ENCODE results near the gene TIMP2.

The TIMP2 gene

DNA sequence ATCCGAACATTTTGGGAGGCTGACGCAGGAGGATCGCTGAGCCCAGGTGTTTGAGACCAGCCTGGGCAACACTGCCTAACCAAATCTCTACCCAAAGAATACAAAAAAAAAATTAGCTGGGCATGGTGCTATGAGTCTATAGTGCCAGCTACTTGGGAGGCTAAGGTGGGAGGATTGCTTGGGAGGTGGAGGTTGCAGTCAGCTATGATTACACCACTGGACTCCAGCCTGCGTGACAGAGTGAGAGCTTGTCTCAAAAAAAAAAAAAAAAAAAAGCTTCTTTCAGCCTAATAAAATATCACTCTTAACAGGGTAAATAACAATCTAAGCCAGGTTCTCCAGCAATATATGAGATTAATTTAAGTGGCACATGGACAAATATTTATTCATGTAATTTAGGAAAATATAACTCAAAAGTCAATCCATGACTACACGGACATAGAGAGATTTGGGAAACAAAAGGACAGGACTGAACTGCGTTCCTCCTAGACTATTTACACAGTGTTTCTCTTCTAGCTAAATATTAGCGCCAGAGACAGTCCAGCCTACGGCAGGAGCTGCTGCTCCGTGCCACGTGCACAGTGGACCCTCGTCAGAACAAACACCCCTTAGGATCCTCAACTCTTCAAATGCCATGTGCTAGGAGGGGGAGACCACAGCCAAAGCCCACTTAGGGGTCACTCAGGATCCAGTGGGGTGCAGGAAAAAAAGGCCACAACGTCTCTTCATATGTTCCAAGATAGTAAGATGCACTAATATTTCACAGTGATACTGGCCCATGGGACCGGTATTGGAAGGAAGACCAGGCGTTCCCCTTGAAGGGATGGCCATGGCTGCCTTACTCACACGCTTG, 93.3 kb downstream of the TIMP2 start:
- DNase-seq, result no peak

DNA sequence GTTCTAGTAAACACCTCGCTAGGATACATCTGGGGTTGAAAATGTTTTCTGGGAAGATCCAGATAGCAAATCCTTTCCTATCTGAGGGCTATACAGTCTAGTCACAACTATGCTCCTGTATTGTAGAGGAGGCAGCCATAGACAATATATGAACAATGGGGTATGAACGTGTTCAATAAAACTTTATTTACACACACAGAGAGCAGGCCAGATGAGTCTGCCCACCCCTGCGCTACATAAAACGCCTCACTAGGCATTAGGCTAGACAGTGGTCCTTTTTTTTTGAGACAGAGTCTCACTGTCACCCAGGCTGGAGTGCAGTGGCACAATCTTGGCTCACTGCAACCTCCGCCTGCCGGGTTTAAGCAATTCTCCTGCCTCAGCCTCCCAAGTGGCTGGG, 95.7 kb downstream of the TIMP2 start:
- no peak for DNase-seq

DNA sequence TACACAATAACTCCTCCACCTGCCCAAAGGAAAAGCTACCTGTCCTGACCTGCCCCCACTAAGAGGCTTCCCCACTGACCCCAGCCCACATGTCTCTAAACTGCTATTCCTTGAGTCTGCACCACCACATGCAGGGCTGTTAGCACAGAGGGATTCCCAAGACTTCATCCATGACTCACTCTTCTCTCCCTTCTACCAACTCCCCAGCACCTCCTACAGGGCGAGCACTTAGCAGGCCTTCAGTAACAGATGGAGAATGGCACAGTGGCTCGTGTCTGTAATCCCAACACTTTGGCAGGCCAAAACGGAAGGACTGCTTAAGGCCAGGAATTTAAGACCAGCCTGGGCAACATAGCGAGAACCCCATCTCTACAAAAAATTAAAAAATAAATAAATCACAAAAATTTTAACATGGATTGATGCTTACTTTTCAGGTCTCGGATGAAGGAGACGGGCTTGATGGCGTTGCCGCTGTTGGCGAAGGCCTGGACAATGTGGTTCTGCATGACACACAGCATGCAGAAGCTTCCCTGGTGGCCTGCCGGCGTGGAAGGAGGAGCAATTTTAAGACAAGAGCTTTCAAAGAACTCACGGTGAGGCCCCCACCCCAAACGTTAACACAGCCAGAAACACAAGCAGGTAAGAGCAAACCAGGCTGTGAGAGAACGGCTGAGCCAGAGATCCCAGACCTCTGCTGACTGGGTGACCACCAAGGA, 96.6 kb downstream of the TIMP2 start:
- DNase-seq, result peak in 1 of 2 experiments; percentile 9

DNA sequence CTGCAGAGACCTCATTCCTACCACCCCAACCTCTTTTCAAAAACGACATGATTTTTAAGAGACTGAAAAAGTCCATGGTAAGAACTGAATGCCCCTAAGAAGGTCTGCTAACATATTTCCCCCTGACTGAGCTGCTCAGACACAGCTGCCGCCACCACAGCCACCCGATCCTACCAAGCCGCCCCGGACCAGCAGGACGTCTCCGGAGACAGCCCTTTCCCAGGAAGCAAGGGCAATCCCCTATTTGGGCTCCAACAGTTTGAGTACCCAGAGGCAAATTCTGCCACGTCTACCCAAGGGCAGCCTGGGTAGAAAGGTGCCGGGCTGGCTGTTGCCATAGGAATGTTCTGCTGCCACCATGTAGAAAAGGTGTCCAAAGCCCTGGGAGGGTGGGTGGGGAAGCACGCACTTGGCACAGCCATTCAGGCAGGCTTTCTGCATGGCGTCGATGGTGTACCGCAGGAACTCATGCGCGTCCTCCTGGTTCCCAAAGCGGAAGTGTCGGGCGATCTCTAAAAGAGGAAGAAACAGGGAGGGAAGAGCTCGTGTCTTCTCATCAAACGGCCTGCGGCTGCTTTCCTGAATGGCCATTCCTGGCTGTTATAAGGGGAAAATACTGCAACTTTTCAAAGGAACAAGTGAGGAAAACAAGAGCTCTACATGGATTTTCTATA, 98.2 kb downstream of the TIMP2 start:
- no peak for DNase-seq

DNA sequence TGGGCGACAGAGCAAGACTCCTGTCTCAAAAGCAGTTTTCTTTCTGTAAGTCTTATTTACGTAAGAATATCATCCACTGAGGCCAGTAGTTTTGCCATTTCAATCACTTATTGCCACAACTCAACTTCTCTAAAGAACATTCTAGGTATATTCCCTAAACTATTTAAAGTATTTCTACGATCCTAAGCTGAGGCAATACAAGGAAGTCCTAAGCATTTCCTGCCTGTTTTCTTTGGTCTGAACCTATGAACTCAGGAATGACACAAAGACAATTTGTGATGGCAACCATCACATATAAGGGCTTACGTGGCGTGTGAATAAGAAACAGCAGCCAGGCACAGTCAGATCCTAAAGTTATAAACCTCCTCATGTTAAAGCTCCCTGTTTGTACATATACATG, 98.8 kb downstream of the TIMP2 start:
- no peak for DNase-seq

DNA sequence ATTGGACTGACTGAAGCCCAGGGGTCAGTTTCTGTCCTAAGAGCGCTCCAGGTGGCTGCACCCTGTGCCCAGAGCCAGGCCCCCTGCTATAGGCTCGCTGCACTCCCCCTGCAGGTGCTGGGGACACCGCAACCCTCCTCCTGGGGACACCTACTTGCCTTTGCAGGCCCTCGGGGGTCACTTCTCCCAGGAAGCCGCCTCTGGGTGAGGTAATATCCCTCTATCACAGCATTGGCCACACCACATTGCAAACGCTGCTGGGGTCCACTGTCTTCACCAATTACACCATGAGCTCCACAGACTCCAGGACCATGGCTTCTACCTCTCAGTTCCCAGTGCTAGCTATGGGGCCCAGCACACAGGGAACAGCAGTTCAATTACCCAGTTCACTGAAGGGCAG, 99.5 kb downstream of the TIMP2 start:
- no peak for DNase-seq

DNA sequence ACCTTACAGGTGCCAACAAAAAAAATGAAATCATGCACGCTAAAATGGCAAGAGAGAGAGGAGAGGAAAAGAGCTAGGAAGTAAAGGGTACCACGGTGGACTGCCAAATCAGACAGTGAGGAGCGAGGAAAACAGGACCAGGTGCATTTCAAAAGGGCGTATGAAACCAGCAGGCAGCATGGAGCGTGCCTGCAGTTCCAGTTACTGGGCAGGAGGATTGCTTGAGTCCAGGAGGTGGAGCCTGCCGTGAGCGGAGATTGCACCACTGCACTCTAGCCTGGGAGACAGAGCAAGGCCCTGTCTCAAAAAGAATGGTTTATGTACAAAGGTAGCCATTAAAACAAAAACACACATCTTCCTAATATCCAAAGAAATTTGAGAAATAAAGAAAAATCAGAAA, 100.9 kb downstream of the TIMP2 start:
- no peak for DNase-seq

DNA sequence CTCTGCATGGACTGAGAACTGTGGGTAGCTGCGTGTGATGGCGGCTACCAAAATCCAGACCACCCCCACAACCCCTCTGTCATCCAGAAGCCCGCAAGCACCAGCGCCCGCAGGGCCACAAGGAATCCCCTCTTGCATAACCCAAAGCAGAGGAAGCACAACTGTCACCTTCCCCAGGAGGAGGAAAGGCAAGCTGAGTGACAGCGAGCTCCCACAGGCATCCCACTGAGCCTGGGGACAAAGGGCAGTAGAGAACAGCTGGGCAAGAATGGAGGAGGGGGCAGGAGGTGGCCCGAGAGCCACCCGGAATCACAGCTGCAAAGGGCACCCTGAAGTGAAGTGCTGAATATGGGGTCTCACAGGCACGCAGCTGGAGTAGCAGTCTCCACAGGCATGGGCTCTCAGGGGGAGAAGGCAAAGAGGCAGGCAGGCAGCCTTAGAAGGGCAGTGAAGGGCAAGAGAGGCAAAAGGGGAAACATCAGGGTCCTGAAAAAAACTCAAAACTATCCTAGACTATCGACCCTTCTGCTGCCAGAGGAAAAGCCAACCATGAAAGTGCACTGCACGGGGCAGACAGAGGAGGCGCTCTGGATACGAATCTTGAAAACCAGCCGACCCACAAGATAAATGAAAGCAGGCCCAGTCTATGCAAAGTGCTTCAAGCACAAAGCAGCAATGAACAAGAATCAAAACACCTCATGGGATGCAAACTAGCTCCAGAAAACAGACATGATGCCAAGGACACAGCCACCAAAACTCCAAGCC, 101.7 kb downstream of the TIMP2 start:
- no peak for DNase-seq

DNA sequence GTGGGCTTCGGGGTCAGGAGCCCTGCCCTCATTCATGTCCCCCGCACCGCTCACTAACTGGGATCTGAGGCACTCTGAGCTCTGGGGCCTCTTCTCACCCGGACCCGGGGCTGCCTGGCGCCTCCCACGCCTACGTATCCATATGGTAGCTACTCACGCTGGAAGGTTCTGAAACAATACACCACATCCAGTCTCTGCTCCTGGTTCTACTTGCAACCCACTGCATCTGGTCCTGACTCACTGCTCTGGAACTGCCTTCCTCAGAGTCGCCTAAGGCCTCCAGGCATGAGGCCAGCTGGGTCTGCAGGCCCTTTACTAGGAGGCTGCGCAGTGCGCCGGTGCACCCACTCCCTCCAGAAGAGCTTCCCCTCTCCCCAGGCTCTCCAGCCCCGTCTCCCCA, 102.6 kb downstream of the TIMP2 start:
- DNase-seq, result no peak

DNA sequence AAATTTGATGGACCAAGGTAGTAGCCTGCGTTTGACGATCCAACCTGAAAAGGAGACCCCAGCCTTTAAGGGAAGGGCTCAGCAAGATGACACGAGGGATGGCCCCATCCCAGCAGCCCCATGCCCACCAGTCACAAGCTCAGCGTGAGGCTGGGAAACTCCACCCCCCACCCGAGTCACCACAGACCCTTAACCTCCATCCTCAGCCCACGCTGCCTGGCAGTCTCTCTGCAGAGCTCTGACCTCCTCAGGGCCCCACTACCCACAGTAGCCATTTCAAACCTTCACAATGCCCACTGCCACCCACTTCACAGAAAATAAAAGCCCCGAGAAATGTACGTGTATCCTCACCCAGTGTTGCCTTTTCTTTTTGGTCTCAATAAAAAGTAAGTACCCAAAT, 103.2 kb downstream of the TIMP2 start:
- DNase-seq, result no peak

DNA sequence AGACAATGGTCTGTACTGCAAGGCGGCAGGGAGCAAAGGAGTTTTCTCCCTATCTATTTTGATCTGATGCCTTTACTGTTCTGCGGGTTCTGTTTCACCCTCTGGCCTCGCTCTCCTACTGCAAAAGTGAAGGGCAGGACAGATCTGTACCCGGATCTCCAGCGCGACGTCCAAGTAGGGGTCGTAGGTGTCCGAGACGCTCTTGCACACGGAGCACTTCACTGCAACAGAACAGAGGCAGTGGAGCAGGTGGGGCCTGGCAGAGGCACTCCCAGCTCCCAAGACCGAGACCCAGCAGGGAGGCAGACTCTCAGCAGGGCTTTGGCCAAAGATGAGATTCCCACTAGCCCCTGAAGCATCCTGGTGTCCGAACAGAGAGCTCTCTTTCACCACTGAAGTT, 104.3 kb downstream of the TIMP2 start:
- DNase-seq, result no peak

DNA sequence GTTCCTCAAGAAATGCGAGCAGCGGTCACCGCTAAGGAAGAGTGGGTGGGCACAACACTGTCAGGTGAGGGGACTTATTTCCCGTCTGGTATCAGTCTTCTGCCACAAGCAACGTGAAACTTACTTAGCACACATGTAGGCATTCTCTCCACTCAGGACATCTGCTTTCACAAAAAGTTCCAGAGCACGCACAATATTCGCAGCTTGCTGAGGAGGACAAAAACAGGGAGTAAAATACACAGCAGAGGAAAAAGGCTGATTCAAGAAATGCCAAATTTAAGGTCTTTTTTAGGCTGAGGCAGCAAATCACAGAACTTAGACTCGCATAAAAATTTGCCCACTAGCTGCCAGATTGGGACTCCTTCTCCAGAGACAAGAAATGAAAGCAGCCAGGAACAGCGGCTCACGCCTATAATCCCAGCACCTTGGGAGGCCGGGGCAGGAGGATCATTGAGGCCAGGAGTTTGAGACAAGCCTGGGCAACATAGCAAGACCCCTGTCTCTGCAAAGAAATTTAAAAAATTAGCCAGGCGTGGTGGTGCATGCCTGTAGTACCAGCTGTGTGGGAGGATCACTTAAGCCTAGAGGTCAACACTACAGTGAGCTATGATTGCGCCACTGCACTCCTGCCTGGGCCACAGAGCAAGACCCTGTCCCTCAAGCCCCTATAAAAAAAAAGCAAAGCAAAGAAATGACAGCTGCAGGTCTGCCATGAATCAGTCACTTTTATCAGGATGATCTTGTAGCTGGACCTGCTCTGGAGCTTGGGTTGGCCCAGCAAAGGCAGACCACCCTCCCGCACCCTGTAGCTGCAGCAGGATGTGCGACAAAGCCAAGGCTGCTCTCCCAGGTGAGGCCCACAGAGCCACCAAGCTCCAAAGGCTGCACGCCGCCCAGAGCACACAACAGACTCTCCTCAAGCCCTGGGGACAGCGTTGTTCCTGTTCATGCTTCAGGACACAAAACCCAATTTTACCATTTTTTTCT, 105.1 kb downstream of the TIMP2 start:
- no peak for DNase-seq

DNA sequence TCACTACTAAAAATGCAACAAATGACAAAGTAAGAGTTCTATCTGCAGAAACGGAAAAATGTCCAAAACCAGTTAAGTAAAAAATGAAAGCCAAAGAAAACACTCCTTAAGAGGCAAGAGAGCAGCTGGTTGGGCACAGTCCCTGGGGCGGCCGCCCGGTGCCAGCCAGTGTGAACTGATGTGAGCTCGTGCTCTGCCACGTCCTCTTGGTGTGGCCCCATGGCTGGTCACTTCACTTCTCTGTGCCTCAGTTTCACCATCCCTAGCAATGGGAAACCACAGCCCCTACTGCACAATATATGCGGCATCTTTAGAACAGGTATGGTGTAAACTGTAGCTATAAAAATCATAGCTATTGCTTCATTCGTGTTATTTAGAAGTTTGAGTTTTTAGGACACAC, 105.8 kb downstream of the TIMP2 start:
- DNase-seq, result no peak

DNA sequence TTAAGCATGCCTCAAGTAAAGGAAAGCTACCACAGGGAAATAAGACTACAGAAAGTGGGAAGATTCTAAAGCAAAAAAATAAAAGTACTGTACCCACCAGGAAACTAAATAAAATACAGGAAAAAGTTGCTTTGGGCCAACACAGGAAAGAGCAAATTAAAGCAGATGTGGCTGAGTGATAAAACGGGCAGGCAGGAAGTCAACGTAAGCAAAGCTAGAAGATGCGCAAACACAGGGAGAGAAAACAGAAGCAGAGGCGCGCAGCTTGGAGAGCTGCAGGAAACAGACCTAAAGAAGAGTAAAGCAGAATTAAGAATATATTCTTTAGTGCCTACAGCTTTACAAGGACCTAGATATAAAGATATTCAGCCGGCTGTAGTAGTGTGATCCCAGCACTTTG, 106.3 kb downstream of the TIMP2 start:
- DNase-seq, result no peak

DNA sequence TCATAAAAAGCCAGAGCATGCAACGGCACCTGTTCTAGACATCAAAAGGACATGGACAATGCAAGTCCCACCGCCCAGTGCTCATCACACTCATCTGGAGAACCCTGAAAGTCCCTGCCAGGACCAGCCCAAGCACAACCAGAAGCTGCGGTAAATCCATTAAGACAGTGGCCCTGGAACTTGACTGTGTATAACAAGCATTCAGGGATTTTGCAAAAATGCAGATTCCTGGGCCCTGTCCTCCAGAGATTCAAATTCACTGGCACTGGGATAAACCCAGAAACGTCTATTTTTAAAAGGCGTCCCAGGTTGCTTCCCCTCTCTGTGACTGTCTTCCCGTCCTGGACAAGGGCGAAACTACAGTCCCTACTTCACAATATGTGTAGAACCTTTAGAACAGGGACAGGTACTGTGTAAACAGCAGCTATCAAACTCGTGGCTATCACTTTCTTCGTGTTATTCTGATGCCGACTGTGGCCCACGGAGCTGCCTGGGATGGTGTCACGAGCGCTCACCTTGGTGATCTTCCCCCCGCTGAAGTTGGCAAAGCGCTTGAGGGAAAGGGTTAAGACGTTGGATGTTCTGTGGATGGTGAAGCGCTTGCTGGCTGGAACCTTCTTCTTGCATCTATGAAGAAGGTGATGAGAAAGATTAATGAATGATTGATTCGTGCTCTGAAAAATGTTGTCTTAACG, 106.9 kb downstream of the TIMP2 start:
- no peak for DNase-seq

DNA sequence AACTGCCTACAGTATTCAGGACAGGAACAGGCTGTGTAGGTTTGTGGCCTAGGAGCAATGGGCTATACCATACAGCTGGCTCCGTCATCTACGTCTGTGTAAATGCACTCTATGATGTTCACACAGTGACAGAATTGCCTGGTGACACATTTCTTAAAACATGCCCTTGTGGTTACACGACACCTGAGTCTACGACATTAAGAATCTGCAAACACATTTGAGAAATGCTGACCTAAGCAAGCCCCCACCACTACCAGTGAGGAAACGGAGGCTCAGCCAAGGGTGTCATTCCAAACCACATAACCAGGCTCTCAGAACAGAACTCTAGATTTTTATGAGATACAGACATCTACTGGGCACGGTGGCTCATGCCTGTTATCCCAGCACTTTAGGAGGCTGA, 108.1 kb downstream of the TIMP2 start:
- DNase-seq, result no peak

DNA sequence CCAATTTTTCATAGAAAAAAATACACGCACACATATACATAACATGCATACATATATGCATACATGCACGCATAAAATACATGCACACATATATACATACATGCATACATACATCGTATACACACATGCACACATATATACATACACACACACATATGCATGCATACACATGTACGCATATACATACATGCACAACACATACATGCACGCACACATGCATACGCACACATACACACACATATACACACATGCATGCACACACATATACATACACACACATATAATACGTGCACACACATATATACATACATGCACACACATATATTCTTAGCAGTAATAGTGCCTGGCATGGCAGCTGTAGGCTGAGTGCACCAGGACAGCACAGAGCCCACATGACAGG, 109.5 kb downstream of the TIMP2 start:
- no peak for DNase-seq

DNA sequence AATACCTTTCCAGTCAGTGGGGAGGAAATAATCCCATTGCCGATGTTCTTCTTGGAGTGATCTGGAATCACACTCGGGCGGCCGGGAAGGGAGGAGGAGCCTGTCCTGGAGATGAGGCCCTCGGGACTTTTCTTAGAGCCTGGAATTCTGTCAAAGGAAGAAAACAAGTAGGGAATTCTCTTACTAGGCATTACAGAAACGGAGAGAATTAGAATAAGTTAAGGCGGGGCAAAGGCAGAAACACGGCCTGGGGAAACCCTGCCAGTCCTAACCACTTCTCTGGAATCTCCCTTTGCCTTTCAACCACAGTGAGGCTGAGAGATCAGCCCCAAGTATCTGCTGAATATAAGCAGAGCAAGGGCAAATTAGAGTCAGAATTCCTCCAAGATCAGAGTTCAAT, 112.3 kb downstream of the TIMP2 start:
- no peak for DNase-seq

DNA sequence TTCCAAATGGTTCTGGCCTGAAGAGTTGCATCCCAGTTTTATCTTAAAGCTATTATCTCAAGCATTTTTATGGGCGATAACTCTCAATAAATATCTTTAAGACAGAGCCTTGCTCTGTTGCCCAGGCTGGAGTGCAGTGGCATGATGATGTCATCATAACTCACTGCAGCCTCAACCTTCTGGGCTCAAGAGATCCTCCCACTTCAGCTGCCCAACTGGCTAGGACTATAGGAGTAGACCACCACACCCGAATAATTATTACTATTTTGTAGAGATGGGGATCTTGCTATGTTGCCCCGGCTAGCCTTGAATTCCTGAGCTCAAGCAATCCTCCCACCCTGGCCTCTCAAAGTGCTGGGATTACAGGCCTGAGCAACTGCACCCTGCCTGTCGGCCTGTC, 117.0 kb downstream of the TIMP2 start:
- DNase-seq, result no peak

DNA sequence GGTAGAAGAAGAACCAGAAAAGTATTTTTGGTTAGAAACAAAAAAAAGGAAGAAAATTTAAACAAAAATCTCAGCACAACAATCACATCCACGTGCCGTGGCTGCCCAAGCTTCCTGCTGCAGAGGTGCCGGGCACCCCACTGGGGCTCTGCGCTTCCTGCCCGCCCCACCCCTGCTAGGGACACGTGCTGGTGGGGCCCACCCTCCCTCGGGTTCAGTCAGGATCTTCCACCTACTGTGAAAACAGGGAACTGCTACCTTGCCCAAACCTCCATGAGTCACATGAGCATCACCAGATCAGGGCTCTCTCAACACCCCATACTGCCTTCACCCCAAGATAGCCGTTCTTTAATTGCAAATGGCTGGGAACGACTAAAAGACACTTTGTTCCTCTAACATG, 118.7 kb downstream of the TIMP2 start:
- DNase-seq, result no peak

DNA sequence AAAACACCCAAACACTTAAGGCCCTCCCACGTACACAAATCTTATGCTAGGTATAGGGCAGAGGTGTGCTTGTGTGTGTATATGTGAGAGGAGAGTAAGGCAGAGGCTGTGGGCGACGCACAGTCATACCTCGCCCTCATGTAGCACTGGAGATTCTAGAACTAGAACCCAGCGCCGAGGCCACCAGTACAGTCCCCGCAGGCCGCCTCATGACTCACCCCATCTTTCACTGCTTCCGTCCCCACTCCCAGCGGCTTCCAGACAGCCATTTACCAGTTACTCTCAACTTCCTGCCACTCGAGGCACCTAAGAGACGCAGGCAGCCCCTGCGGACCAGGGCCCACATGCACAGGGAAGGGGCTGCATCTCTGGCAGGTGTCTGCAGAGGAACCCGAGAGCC, 119.9 kb downstream of the TIMP2 start:
- DNase-seq, result no peak
